GM12891 (cell line): ENCODE data around the gene SFMBT1.

Source experiments
- PAX5 ChIP-seq: IDR thresholded peaks from 2 replicates; pipeline ENCODE4 v1.6.1; 2011; ENCODE audit warnings: low read length, moderate library complexity, mild to moderate bottlenecking; ENCODE audit not compliant: insufficient read depth, severe bottlenecking
- POLR2A ChIP-seq: IDR thresholded peaks from 2 replicates; pipeline ENCODE4 v1.6.1; 2011; ENCODE audit warnings: low read depth, low read length, control low read depth
- POLR2AphosphoS5 ChIP-seq: IDR thresholded peaks from 2 replicates; pipeline ENCODE4 v1.6.1; 2011; ENCODE audit warnings: low read depth, low read length, control low read depth

- no peak for TF ChIP-seq POLR2A
- no peak for TF ChIP-seq POLR2AphosphoS5
- TF ChIP-seq PAX5: no peak
These were observed 163.5 kb downstream of the SFMBT1 start for GRCh38 chr3:52882377-52882776.
